PC-3 (cell line): ENCODE measurements around the gene CAMSAP1. TPM values are rescaled to one million over a fixed set of nuclear protein-coding genes. Genes with fewer than 3 reads are reported as not detected.

Experiments
- ATAC-seq: fragments of 200-7000 bp; cut with Tn5 transposase; 2 replicates; pipeline ENCODE4 v1.9.1; 2020; ENCODE audit warnings: mild to moderate bottlenecking, moderate library complexity
- BruUV-seq: library from RNA; stranded (reverse); fragments of 400-500 nt; replicated peaks from 2 replicates; lab custom pipeline; 2021; lab: Mats Ljungman, UMichigan
- CTCF ChIA-PET: fragments of 300-600 bp; sonication (Branson Sonifier 250); formaldehyde crosslinking; loops from one replicate; lab custom pipeline; 2022; ENCODE audit warnings: antibody characterized with exemption; lab: Charles Lee
- POLR2A ChIA-PET: fragments of 300-600 bp; sonication (Branson Sonifier 250); formaldehyde crosslinking; loops from one replicate; lab custom pipeline; 2022; ENCODE audit warnings: antibody characterized with exemption; ENCODE audit not compliant: unreplicated experiment; lab: Charles Lee
- DNase-seq: peaks from one replicate; pipeline ENCODE4 v3.0.0-alpha.2; 2015
- H2AFZ ChIP-seq: fragments of 300-600 bp; sonication (generic); 2 replicates; pipeline ENCODE4 v1.6.0; 2016; ENCODE audit warnings: antibody characterized with exemption, low read length
- H3F3A ChIP-seq: fragments of 300-600 bp; sonication (generic); one replicate; pipeline ENCODE4 v1.6.0; 2017; ENCODE audit warnings: antibody characterized with exemption, low read length, control low read depth, mild to moderate bottlenecking; ENCODE audit not compliant: unreplicated experiment
- H3K27ac ChIP-seq: fragments of 300-600 bp; sonication (generic); 2 replicates; pipeline ENCODE4 v1.5.1; 2016; ENCODE audit warnings: mild to moderate bottlenecking, low read length
- H3K27me3 ChIP-seq: fragments of 300-600 bp; sonication (generic); 2 replicates; pipeline ENCODE4 v1.6.1; 2016; ENCODE audit warnings: low read length, mixed read lengths
- H3K36me3 ChIP-seq: fragments of 300-600 bp; sonication (generic); 2 replicates; pipeline ENCODE4 v1.6.1; 2016; ENCODE audit warnings: low read depth, mixed run types, low read length, mixed read lengths
- H3K4me1 ChIP-seq: fragments of 300-600 bp; sonication (generic); 2 replicates; pipeline ENCODE4 v1.5.1; 2016; ENCODE audit warnings: low read length; ENCODE audit not compliant: insufficient read depth
- H3K4me2 ChIP-seq: fragments of 300-600 bp; sonication (generic); 2 replicates; pipeline ENCODE4 v1.6.0; 2016; ENCODE audit warnings: low read length
- H3K4me3 ChIP-seq: fragments of 300-600 bp; sonication (generic); 2 replicates; pipeline ENCODE4 v1.5.1; 2016; ENCODE audit warnings: mild to moderate bottlenecking, low read length, mixed read lengths
- H3K79me2 ChIP-seq: fragments of 300-600 bp; sonication (generic); 2 replicates; pipeline ENCODE4 v1.6.1; 2017; ENCODE audit warnings: low read length, mixed read lengths
- H3K9ac ChIP-seq: fragments of 300-600 bp; sonication (generic); 2 replicates; pipeline ENCODE4 v1.6.0; 2016; ENCODE audit warnings: mild to moderate bottlenecking, low read length
- H3K9me2 ChIP-seq: fragments of 300-600 bp; sonication (generic); replicated peaks from 2 replicates; pipeline ENCODE4 v1.6.1; 2016; ENCODE audit warnings: mixed run types, low read length, mixed read lengths
- H3K9me3 ChIP-seq: fragments of 300-600 bp; sonication (generic); 2 replicates; pipeline ENCODE4 v1.6.1; 2016; ENCODE audit warnings: low read length, mixed read lengths
- H4K20me1 ChIP-seq: fragments of 300-600 bp; sonication (generic); 2 replicates; pipeline ENCODE4 v1.6.1; 2016; ENCODE audit warnings: low read length, mixed read lengths
- EZH2 ChIP-seq: fragments of 300-600 bp; sonication (generic); IDR thresholded peaks from one replicate; pipeline ENCODE4 v1.6.1; 2017; ENCODE audit warnings: antibody characterized with exemption, mild to moderate bottlenecking, low read length; ENCODE audit not compliant: unreplicated experiment
- EZH2phosphoT487 ChIP-seq: fragments of 300-600 bp; sonication (generic); IDR thresholded peaks from 2 replicates; pipeline ENCODE4 v1.6.1; 2018; ENCODE audit warnings: mild to moderate bottlenecking, antibody characterized with exemption, low read length, borderline replicate concordance
- intact Hi-C: fragments of 100-400 bp; cut with micrococcal nuclease; formaldehyde crosslinking; loops from 2 replicates; pipeline ENCODE4 v1.9.0; 2023
- total RNA-seq: library from RNA; depleted of rRNA; stranded (reverse); fragments of >200 nt; gene quantifications from 2 replicates; pipeline ENCODE4 v1.2.3, GENCODE V29; 2014
- TF ChIP-seq, protein P1 (sequence below): fragments of 300-600 bp; sonication (generic); conservative IDR thresholded peaks from 2 replicates; pipeline ENCODE4 v1.5.1; 2017; ENCODE audit warnings: antibody characterized with exemption, low read depth, mild to moderate bottlenecking, low read length

The CAMSAP1 gene
- total RNA-seq, 1 experiment from 2014 or later = 16.4 TPM

DNA sequence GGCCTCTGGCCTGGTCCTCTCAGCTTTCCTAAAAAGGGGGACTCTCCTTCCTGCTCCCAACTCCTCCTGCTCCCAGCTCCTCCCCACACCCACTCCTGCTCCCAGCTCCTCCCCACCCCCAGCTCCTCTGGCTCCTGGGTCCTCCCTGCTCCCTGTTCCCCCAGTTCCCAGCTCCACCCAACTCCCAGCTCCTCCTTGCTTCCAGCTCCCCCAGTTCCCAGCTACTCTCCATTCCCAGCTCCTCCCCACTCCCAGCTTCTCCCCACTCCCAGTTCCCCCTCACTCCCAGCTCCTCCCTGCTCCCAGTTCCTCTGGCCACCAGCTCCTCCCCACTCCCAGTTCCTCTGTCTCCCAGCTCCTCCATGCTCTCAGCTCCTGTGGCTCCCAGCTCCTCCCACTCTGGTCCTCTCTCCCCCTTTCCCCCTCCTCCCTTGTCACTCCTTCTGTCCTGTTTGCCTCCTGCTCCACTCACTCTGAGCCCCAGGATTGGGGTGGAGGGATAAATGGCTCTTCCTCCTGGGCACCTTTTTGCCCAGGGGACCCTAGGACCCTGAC lies 129.6 kb downstream of the CAMSAP1 start:
- intact Hi-C loops = no loop called here
- TF ChIP-seq EZH2phosphoT487 = no peak
- TF ChIP-seq, protein P1, sequence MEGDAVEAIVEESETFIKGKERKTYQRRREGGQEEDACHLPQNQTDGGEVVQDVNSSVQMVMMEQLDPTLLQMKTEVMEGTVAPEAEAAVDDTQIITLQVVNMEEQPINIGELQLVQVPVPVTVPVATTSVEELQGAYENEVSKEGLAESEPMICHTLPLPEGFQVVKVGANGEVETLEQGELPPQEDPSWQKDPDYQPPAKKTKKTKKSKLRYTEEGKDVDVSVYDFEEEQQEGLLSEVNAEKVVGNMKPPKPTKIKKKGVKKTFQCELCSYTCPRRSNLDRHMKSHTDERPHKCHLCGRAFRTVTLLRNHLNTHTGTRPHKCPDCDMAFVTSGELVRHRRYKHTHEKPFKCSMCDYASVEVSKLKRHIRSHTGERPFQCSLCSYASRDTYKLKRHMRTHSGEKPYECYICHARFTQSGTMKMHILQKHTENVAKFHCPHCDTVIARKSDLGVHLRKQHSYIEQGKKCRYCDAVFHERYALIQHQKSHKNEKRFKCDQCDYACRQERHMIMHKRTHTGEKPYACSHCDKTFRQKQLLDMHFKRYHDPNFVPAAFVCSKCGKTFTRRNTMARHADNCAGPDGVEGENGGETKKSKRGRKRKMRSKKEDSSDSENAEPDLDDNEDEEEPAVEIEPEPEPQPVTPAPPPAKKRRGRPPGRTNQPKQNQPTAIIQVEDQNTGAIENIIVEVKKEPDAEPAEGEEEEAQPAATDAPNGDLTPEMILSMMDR = no peak
- TF ChIP-seq EZH2 = no peak
- H3K27me3 ChIP-seq = 0 out of 2 replicates have a peak, but pooled peaks cover 3% of the 10 kb centered on the region
- H4K20me1 ChIP-seq = no peaks in the 10 kb centered on the region
- DNase-seq = no peak
- no peak overlapping the region for H3K9ac ChIP-seq
- no peaks in the 10 kb centered on the region for H3K9me2 ChIP-seq
- H2AFZ ChIP-seq = no peak overlapping the region
- ATAC-seq = no peak
- no peak overlapping the region for H3K4me2 ChIP-seq
- no peaks in the 10 kb centered on the region for H3K79me2 ChIP-seq
- no peaks in the 10 kb centered on the region for H3K4me1 ChIP-seq
- CTCF ChIA-PET = interaction anchor here (0.8 kb wide), 1 partner anchor 19 kb away, joined by 7 read pairs; no protein-coding TSS in a partner anchor
- POLR2A ChIA-PET = no interaction called here
- no peaks in the 10 kb centered on the region for H3K9me3 ChIP-seq
- no peaks in the 10 kb centered on the region for H3K36me3 ChIP-seq
- BruUV-seq = no TSS peak
- H3F3A ChIP-seq = no peaks in the 10 kb centered on the region
- no peak overlapping the region for H3K27ac ChIP-seq
- H3K4me3 ChIP-seq = no peak overlapping the region

DNA sequence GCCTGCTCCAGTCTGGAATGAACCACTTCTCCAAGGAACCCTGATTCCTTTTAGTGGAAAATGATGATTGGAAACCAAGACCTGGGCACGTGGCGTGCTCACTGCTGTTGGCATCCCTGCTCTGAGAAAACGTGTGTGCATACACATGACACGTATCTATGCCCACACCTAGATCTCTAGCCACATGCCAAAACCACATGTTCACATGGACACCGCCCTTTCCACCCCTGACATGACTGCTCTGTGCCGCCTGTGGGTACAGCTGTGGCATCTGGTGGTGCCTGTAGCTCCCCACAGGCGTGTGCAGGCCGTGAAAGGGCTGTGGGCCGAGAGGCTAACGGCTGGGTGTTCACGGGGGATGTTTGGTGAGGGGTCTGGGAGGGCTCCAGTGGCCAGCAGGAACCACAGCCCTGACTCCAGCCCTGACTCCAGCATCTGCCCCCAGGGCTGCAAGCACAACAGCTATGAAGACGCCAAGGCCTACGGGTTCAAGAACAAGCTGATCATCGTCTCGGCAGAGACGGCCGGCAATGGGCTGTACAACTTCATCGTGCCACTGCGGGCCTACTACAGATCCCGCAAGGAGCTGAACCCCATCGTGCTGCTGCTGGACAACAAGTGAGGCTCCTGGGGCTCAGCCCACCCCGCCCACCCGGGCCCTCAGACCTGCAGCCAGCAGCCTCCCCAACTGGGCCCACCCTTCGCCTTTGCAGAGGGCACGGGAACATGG lies 130.3 kb downstream of the CAMSAP1 start:
- ATAC-seq = no peak
- no peaks in the 10 kb centered on the region for H3K9me3 ChIP-seq
- H2AFZ ChIP-seq = no peak overlapping the region
- H3F3A ChIP-seq = no peaks in the 10 kb centered on the region
- no peak overlapping the region for H3K4me2 ChIP-seq
- no peaks in the 10 kb centered on the region for H3K79me2 ChIP-seq
- H4K20me1 ChIP-seq = no peaks in the 10 kb centered on the region
- no peak for DNase-seq
- H3K4me1 ChIP-seq = no peaks in the 10 kb centered on the region
- H3K9me2 ChIP-seq = no peaks in the 10 kb centered on the region
- H3K27me3 ChIP-seq = no peaks in the 10 kb centered on the region
- no peaks in the 10 kb centered on the region for H3K36me3 ChIP-seq
- CTCF ChIA-PET = interaction anchor here (0.8 kb wide), 1 partner anchor 20 kb away, joined by 7 read pairs; no protein-coding TSS in a partner anchor
- intact Hi-C loops = no loop called here
- TF ChIP-seq EZH2 = no peak
- TF ChIP-seq, protein P1 = no peak
- TF ChIP-seq EZH2phosphoT487 = no peak
- no peak overlapping the region for H3K27ac ChIP-seq
- BruUV-seq = no TSS peak
- no peak overlapping the region for H3K4me3 ChIP-seq
- H3K9ac ChIP-seq = no peak overlapping the region
- POLR2A ChIA-PET = no interaction called here

DNA sequence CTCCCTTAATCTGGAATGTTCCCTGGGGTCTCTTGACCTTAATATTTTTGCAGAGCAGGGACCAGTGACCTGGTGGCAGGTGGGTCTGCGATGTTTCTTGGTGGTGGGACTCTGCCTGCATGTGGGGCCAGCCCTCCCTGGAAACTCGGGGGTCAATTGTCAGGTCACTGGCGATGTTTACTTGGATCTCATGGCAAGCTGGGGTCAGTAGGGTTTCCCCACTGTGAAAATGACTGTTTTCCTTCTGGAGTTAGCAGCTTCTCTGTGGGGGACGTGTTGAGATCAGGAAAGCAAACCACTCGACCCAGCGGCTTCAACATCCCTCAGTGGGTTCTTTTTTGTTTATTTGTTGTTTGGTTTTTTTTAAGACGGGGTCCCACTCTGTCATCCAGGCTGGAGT lies 131.4 kb downstream of the CAMSAP1 start:
- ChIA-PET CTCF (no interaction called here), POLR2A (no interaction called here)
- H3K4me1 ChIP-seq = no peaks in the 10 kb centered on the region
- no peak overlapping the region for H3K4me2 ChIP-seq
- H3K36me3 ChIP-seq = no peaks in the 10 kb centered on the region
- no peaks in the 10 kb centered on the region for H3K9me3 ChIP-seq
- no peak for ATAC-seq
- no peaks in the 10 kb centered on the region for H3K79me2 ChIP-seq
- no peak overlapping the region for H3K9ac ChIP-seq
- DNase-seq = no peak
- no peak overlapping the region for H3K4me3 ChIP-seq
- intact Hi-C loops = no loop called here
- H3K9me2 ChIP-seq = no peaks in the 10 kb centered on the region
- no peak overlapping the region for H3K27ac ChIP-seq
- no peaks in the 10 kb centered on the region for H3F3A ChIP-seq
- BruUV-seq = no TSS peak
- no peaks in the 10 kb centered on the region for H4K20me1 ChIP-seq
- TF ChIP-seq EZH2phosphoT487 = no peak
- TF ChIP-seq, protein P1 = no peak
- TF ChIP-seq EZH2 = no peak
- no peaks in the 10 kb centered on the region for H3K27me3 ChIP-seq
- no peak overlapping the region for H2AFZ ChIP-seq
